ENCODE data around the gene CATSPER3. TPM values are rescaled to one million over a fixed set of nuclear protein-coding genes. Genes with fewer than 3 reads are reported as not detected.

Gene CATSPER3
- total and polyA plus RNA-seq, 2 donors from 2014 or later: 1.4 TPM

DNA sequence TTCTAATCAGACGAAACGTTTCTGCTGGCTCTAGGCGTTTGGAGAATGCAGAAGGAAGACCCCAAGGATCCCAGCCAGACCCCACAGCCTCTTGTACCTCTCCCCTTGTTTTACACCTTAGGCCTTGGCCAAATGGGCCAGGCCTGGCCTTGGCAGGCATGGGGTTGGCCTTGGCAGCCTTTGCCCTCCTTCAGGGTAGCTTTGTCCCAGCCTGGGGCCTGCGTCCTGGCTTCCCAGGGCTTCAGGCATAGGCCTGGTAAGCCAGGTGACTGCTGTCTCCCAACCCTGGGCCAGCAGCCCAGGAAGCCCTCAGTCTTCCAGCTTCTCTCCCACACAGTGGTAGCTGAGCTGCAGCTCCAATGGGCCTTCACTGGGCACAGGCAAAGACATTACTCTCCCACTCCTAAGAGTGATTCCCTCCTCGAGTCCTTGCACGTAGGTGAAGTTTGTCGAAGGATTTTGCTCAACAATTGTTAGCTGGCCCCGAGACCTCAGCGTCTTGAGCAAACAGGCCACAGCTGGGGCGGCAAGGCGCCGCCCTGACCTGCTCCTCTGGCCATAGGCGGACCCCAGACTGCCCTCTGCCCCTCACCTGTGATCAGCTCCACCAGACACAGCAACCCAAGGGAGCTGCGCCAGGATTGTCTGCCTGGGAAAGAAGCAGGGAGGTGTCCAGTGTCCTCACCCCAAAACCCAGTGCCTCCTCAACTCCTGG is 67.4 kb downstream of the CATSPER3 start:
- FAIRE-seq: no peak
- intact Hi-C loops (cut with DNase I): no loop called here
- no peaks in the 10 kb centered on the region for H3K9me3 ChIP-seq (ENCODE audit: control insufficient read depth in 2 of 3, insufficient read depth in 1 of 3, low read length in 3 of 3)
- H3K4me3 ChIP-seq (ENCODE audit: low read length in 3 of 3): no peak overlapping the region
- DNase-seq: peak in 1 of 5 donors; percentile 63
- H3K9ac ChIP-seq (ENCODE audit: low read length in 3 of 3): no peak overlapping the region
- peaks cover 76% of the 10 kb centered on the region for H3K27me3 ChIP-seq (ENCODE audit: control insufficient read depth, insufficient read depth, low read length)
- no peaks in the 10 kb centered on the region for H3K36me3 ChIP-seq (ENCODE audit: control insufficient read depth in 2 of 3, insufficient read depth in 3 of 3, low read length in 3 of 3)
- no peak overlapping the region for H3K27ac ChIP-seq (ENCODE audit: low read depth in 2 of 2, low read length in 2 of 2)
- peaks cover 0 to 14% (median 9%) of the 10 kb centered on the region in 3 donors for H3K4me1 ChIP-seq (ENCODE audit: control insufficient read depth in 2 of 3, insufficient read depth in 2 of 3, low read depth in 1 of 3, low read length in 3 of 3)
- TF ChIP-seq CTCF (IDR thresholded peaks at IDR 0.05; ENCODE audit: borderline replicate concordance, extremely low read depth, insufficient read depth): no peak

DNA sequence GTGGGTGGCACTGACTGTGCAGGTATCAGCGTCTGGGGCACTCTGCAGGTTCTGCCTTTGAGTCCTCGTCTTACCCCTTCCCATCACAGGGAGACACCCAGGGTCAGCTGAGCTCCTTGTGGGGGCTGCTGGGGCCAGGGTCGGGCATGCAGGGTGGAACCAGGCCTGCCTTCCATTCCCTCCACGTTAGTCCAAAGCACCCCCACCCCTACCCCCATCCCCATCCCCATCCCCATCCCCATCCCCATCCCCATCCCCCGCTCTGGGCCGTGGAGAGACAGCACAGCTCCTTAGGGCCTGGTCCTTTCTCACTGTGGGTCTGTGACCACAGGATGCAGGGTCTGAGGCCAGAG is 67.9 kb downstream of the CATSPER3 start:
- TF ChIP-seq CTCF (IDR thresholded peaks at IDR 0.05; ENCODE audit: borderline replicate concordance, extremely low read depth, insufficient read depth): no peak
- DNase-seq (peak in 1 of 5 donors; percentile 30), FAIRE-seq (no peak)
- Histone ChIP-seq H3K9ac (ENCODE audit: low read length in 3 of 3) (no peak overlapping the region), H3K36me3 (ENCODE audit: control insufficient read depth in 2 of 3, insufficient read depth in 3 of 3, low read length in 3 of 3) (no peaks in the 10 kb centered on the region), H3K27ac (ENCODE audit: low read depth in 2 of 2, low read length in 2 of 2) (no peak overlapping the region), H3K27me3 (ENCODE audit: control insufficient read depth, insufficient read depth, low read length) (peaks cover 76% of the 10 kb centered on the region), H3K9me3 (ENCODE audit: control insufficient read depth in 2 of 3, insufficient read depth in 1 of 3, low read length in 3 of 3) (no peaks in the 10 kb centered on the region), H3K4me3 (ENCODE audit: low read length in 3 of 3) (no peak overlapping the region), H3K4me1 (ENCODE audit: control insufficient read depth in 2 of 3, insufficient read depth in 2 of 3, low read depth in 1 of 3, low read length in 3 of 3) (peaks cover 0 to 15% (median 4%) of the 10 kb centered on the region in 3 donors)
- intact Hi-C loops (cut with DNase I): no loop called here

DNA sequence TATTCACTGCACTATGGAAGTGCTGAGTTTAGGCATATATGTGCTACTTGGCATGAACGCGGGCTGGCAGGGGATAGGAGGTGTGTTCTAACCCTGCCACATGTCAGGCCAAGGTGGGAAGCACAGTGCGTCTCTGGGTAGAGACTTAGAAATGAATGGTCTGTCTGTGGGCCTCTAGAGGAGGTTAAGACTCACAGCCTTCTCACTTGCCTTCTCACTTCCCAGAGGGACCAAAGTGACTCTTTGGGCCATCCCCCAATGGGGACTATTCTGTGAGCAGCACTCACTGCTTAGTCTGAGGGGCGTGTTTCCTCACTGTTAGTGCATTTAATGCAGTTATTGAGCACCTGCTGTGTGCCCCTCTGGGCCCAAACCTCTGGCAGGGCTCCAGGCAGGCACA is 68.7 kb downstream of the CATSPER3 start:
- H3K4me1 ChIP-seq (ENCODE audit: control insufficient read depth in 2 of 3, insufficient read depth in 2 of 3, low read depth in 1 of 3, low read length in 3 of 3): peaks cover 0 to 9% (median 4%) of the 10 kb centered on the region in 3 donors
- intact Hi-C loops (cut with DNase I): no loop called here
- FAIRE-seq (no peak), DNase-seq (peak in 1 of 5 donors; percentile 30)
- H3K4me3 ChIP-seq (ENCODE audit: low read length in 3 of 3): no peak overlapping the region
- no peak for TF ChIP-seq CTCF (IDR thresholded peaks at IDR 0.05; ENCODE audit: borderline replicate concordance, extremely low read depth, insufficient read depth)
- no peaks in the 10 kb centered on the region for H3K36me3 ChIP-seq (ENCODE audit: control insufficient read depth in 2 of 3, insufficient read depth in 3 of 3, low read length in 3 of 3)
- H3K27ac ChIP-seq (ENCODE audit: low read depth in 2 of 2, low read length in 2 of 2): no peak overlapping the region
- no peaks in the 10 kb centered on the region for H3K9me3 ChIP-seq (ENCODE audit: control insufficient read depth in 2 of 3, insufficient read depth in 1 of 3, low read length in 3 of 3)
- no peak overlapping the region for H3K9ac ChIP-seq (ENCODE audit: low read length in 3 of 3)
- peaks cover 77% of the 10 kb centered on the region for H3K27me3 ChIP-seq (ENCODE audit: control insufficient read depth, insufficient read depth, low read length)
